ENCODE measurements around the gene SYNE3. TPM values are rescaled to one million over a fixed set of nuclear protein-coding genes. Genes with fewer than 3 reads are reported as not detected.
A peak's percentile ranks its signal among the peaks of the same experiment; 100 is the strongest.

SYNE3 gene
- total RNA-seq, 1 donor from 2014 or later = 11.3 TPM

- intact Hi-C loops (cut with micrococcal nuclease) = loop anchor here (5.0 kb wide), 1 partner anchor 83 kb away; no protein-coding TSS in a partner anchor
- TF ChIP-seq CTCF (IDR thresholded peaks at IDR 0.05; ENCODE audit: borderline replicate concordance) = no peak
Measured at GRCh38 chr14:95524706-95525512, 8.5 kb upstream of the SYNE3 start.

GRCh38 chr14:95523815-95524448 lies 7.5 kb upstream of the SYNE3 start:
- no peak for DNase-seq
- H3K27me3 ChIP-seq (ENCODE audit: low read depth) = no peaks in the 10 kb centered on the region
- intact Hi-C loops (cut with micrococcal nuclease) = no loop called here
- H3K27ac ChIP-seq (replicated peaks) = peak overlapping the region; percentile 76
- H3K9me3 ChIP-seq (replicated peaks) = no peaks in the 10 kb centered on the region
- peak overlapping the region; percentile 41 for H3K4me3 ChIP-seq
- H3K4me1 ChIP-seq = peaks cover 74% of the 10 kb centered on the region
- no peaks in the 10 kb centered on the region for H3K36me3 ChIP-seq
- TF ChIP-seq CTCF (IDR thresholded peaks at IDR 0.05; ENCODE audit: borderline replicate concordance) = peak; percentile 42

More at GRCh38 chr14:95524706-95525512, 8.5 kb upstream of the SYNE3 start:
- H3K36me3 ChIP-seq = no peaks in the 10 kb centered on the region
- H3K9me3 ChIP-seq (replicated peaks) = no peaks in the 10 kb centered on the region
- DNase-seq = no peak
- no peaks in the 10 kb centered on the region for H3K27me3 ChIP-seq (ENCODE audit: low read depth)
- H3K27ac ChIP-seq (replicated peaks) = peak overlapping the region; percentile 76
- no peak overlapping the region for H3K4me3 ChIP-seq
- H3K4me1 ChIP-seq = peaks cover 65% of the 10 kb centered on the region

GRCh38 chr14:95523051-95523814 lies 6.8 kb upstream of the SYNE3 start:
- peak overlapping the region; percentile 41 for H3K4me3 ChIP-seq
- peak overlapping the region; percentile 76 for H3K27ac ChIP-seq (replicated peaks)
- H3K4me1 ChIP-seq = peaks cover 81% of the 10 kb centered on the region
- TF ChIP-seq CTCF (IDR thresholded peaks at IDR 0.05; ENCODE audit: borderline replicate concordance) = no peak
- no peaks in the 10 kb centered on the region for H3K27me3 ChIP-seq (ENCODE audit: low read depth)
- H3K36me3 ChIP-seq = no peaks in the 10 kb centered on the region
- DNase-seq = no peak
- intact Hi-C loops (cut with micrococcal nuclease) = no loop called here
- H3K9me3 ChIP-seq (replicated peaks) = no peaks in the 10 kb centered on the region

- Histone ChIP-seq H3K27me3 (ENCODE audit: low read depth) (no peaks in the 10 kb centered on the region), H3K4me3 (no peak overlapping the region), H3K27ac (replicated peaks) (peak overlapping the region; percentile 76), H3K9me3 (replicated peaks) (no peaks in the 10 kb centered on the region), H3K36me3 (no peaks in the 10 kb centered on the region), H3K4me1 (peaks cover 86% of the 10 kb centered on the region)
- intact Hi-C loops (cut with micrococcal nuclease) = no loop called here
- no peak for TF ChIP-seq CTCF (IDR thresholded peaks at IDR 0.05; ENCODE audit: borderline replicate concordance)
- DNase-seq = no peak
Measured at GRCh38 chr14:95522556-95522955, 6.1 kb upstream of the SYNE3 start.

GRCh38 chr14:95522116-95522515 lies 5.7 kb upstream of the SYNE3 start:
- H3K36me3 ChIP-seq = no peaks in the 10 kb centered on the region
- intact Hi-C loops (cut with micrococcal nuclease) = no loop called here
- peak overlapping the region; percentile 76 for H3K27ac ChIP-seq (replicated peaks)
- TF ChIP-seq CTCF (IDR thresholded peaks at IDR 0.05; ENCODE audit: borderline replicate concordance) = no peak
- no peak for DNase-seq
- H3K27me3 ChIP-seq (ENCODE audit: low read depth) = no peaks in the 10 kb centered on the region
- no peaks in the 10 kb centered on the region for H3K9me3 ChIP-seq (replicated peaks)
- no peak overlapping the region for H3K4me3 ChIP-seq
- peaks cover 86% of the 10 kb centered on the region for H3K4me1 ChIP-seq
